Measurements from ENCODE around the gene GET4.
"Not testable (repeated sequence)": the region's sequence is repeated elsewhere in the genome, so short reads cannot be mapped to it uniquely, and the experiment has no call there.

GET4 gene

GRCh38 chr7:869348-869747, 7.0 kb upstream of the GET4 start:
- no peak for DNase-seq

- no peak for DNase-seq
These were observed 4.3 kb upstream of the GET4 start for GRCh38 chr7:871900-872537.

GRCh38 chr7:872685-873084, 3.7 kb upstream of the GET4 start:
- DNase-seq = not testable (repeated sequence)

GRCh38 chr7:873367-874002, 2.9 kb upstream of the GET4 start:
- peak; percentile 57 for DNase-seq

- no peak for DNase-seq
These were observed 2.2 kb upstream of the GET4 start for GRCh38 chr7:874031-874749.

GRCh38 chr7:875051-875450, 1.3 kb upstream of the GET4 start:
- DNase-seq = no peak

- DNase-seq = no peak
These were observed 778 bp upstream of the GET4 start for GRCh38 chr7:875476-876076.

- peak; percentile 88 for DNase-seq
These were observed 588 bp downstream of the GET4 start for GRCh38 chr7:876972-877311.

GRCh38 chr7:877312-878232, 1.2 kb downstream of the GET4 start:
- no peak for DNase-seq

GRCh38 chr7:879093-879492, 2.7 kb downstream of the GET4 start:
- no peak for DNase-seq

- no peak for DNase-seq
These were observed 3.4 kb downstream of the GET4 start for GRCh38 chr7:879706-880105.

GRCh38 chr7:880450-880849, 4.1 kb downstream of the GET4 start:
- DNase-seq = no peak

GRCh38 chr7:881441-882234, 5.3 kb downstream of the GET4 start:
- no peak for DNase-seq

GRCh38 chr7:882336-883035, 6.1 kb downstream of the GET4 start:
- DNase-seq = no peak

GRCh38 chr7:883055-884021, 7.0 kb downstream of the GET4 start:
- DNase-seq = no peak

- DNase-seq = no peak
These were observed 8.0 kb downstream of the GET4 start for GRCh38 chr7:884191-885003.

- DNase-seq = no peak
These were observed 9.0 kb downstream of the GET4 start for GRCh38 chr7:885261-885892.

All from right kidney (tissue), 1 donor.